ENCODE data around the gene NXPH4.
A peak's percentile ranks its signal among the peaks of the same experiment; 100 is the strongest.

NXPH4 gene

GRCh38 chr12:57242691-57243454, 26.3 kb downstream of the NXPH4 start:
- Histone ChIP-seq H3K27ac (ENCODE audit: poor library complexity, severe bottlenecking) (no peak overlapping the region), H3K36me3 (ENCODE audit: low read depth) (no peaks in the 10 kb centered on the region), H3K9me3 (ENCODE audit: severe bottlenecking) (no peaks in the 10 kb centered on the region), H3K4me1 (ENCODE audit: insufficient read depth, poor library complexity, severe bottlenecking) (no peaks in the 10 kb centered on the region), H3K4me3 (ENCODE audit: severe bottlenecking) (peak overlapping the region; percentile 33), H3K27me3 (ENCODE audit: insufficient read depth, poor library complexity, severe bottlenecking) (peaks cover 32% of the 10 kb centered on the region)
- DNase-seq (ENCODE audit: low spot score) (peak; percentile 68), ATAC-seq (ENCODE audit: low read depth) (peak; percentile 51)
- TF ChIP-seq CTCF (IDR thresholded peaks at IDR 0.05; ENCODE audit: poor library complexity, severe bottlenecking) = peak; percentile 73

- no peaks in the 10 kb centered on the region for H3K4me1 ChIP-seq (ENCODE audit: insufficient read depth, poor library complexity, severe bottlenecking)
- peak; percentile 69 for DNase-seq (ENCODE audit: low spot score)
- no peaks in the 10 kb centered on the region for H3K36me3 ChIP-seq (ENCODE audit: low read depth)
- peak; percentile 13; the same call in 2 of the 3 replicates for ATAC-seq (ENCODE audit: low read depth)
- peak; percentile 75 for TF ChIP-seq CTCF (IDR thresholded peaks at IDR 0.05; ENCODE audit: poor library complexity, severe bottlenecking)
- peak overlapping the region; percentile 33 for H3K4me3 ChIP-seq (ENCODE audit: severe bottlenecking)
- H3K27ac ChIP-seq (ENCODE audit: poor library complexity, severe bottlenecking) = no peak overlapping the region
- peaks cover 28% of the 10 kb centered on the region for H3K27me3 ChIP-seq (ENCODE audit: insufficient read depth, poor library complexity, severe bottlenecking)
- H3K9me3 ChIP-seq (ENCODE audit: severe bottlenecking) = no peaks in the 10 kb centered on the region
Measured at GRCh38 chr12:57243521-57244311, 27.1 kb downstream of the NXPH4 start.

- TF ChIP-seq CTCF (IDR thresholded peaks at IDR 0.05; ENCODE audit: poor library complexity, severe bottlenecking) = no peak
- no peak for ATAC-seq (ENCODE audit: low read depth)
- Histone ChIP-seq H3K9me3 (ENCODE audit: severe bottlenecking) (no peaks in the 10 kb centered on the region), H3K27me3 (ENCODE audit: insufficient read depth, poor library complexity, severe bottlenecking) (peaks cover 27% of the 10 kb centered on the region), H3K36me3 (ENCODE audit: low read depth) (no peaks in the 10 kb centered on the region), H3K4me1 (ENCODE audit: insufficient read depth, poor library complexity, severe bottlenecking) (no peaks in the 10 kb centered on the region), H3K4me3 (ENCODE audit: severe bottlenecking) (no peak overlapping the region), H3K27ac (ENCODE audit: poor library complexity, severe bottlenecking) (no peak overlapping the region)
- DNase-seq (ENCODE audit: low spot score) = no peak
Measured at GRCh38 chr12:57244312-57244696, 27.7 kb downstream of the NXPH4 start.

- no peaks in the 10 kb centered on the region for H3K36me3 ChIP-seq (ENCODE audit: low read depth)
- no peak overlapping the region for H3K4me3 ChIP-seq (ENCODE audit: severe bottlenecking)
- ATAC-seq (ENCODE audit: low read depth) = no peak
- no peak for TF ChIP-seq CTCF (IDR thresholded peaks at IDR 0.05; ENCODE audit: poor library complexity, severe bottlenecking)
- H3K27ac ChIP-seq (ENCODE audit: poor library complexity, severe bottlenecking) = no peak overlapping the region
- no peaks in the 10 kb centered on the region for H3K9me3 ChIP-seq (ENCODE audit: severe bottlenecking)
- DNase-seq (ENCODE audit: low spot score) = no peak
- no peaks in the 10 kb centered on the region for H3K4me1 ChIP-seq (ENCODE audit: insufficient read depth, poor library complexity, severe bottlenecking)
- H3K27me3 ChIP-seq (ENCODE audit: insufficient read depth, poor library complexity, severe bottlenecking) = peaks cover 5% of the 10 kb centered on the region
Measured at GRCh38 chr12:57247041-57247440, 30.4 kb downstream of the NXPH4 start.

Measured in RWPE2 (cell line).